OCI-LY3 (cell line): Measurements from ENCODE around the gene DCAF8L1.

Source experiments
- H2AFZ ChIP-seq: fragments of 200-600, 300-600 bp; shearing (Covaris generic); 2 replicates; pipeline ENCODE4 v1.6.0; 2014; ENCODE audit warnings: antibody characterized with exemption, low read depth, low read length
- H3K27ac ChIP-seq: fragments of 200-600, 300-600 bp; sonication (generic); 2 replicates; pipeline ENCODE4 v1.5.1; 2014; ENCODE audit warnings: mild to moderate bottlenecking, low read length, moderate library complexity, mixed read lengths
- H3K27me3 ChIP-seq: fragments of 200-600, 300-600 bp; sonication (generic); 2 replicates; pipeline ENCODE4 v1.6.1; 2014; ENCODE audit warnings: low read depth, low read length, mixed read lengths
- H3K36me3 ChIP-seq: fragments of 200-600, 300-600 bp; sonication (generic); replicated peaks from 2 replicates; pipeline ENCODE3; 2014; ENCODE audit warnings: low read depth, low read length, mixed read lengths
- H3K4me1 ChIP-seq: fragments of 300-600, 200-600 bp; sonication (generic); 2 replicates; pipeline ENCODE4 v1.6.1; 2014; ENCODE audit warnings: low read length, mixed read lengths
- H3K4me2 ChIP-seq: fragments of 200-600, 300-600 bp; sonication (generic); 2 replicates; pipeline ENCODE4 v1.6.1; 2014; ENCODE audit warnings: low read length, mixed read lengths
- H3K4me3 ChIP-seq: fragments of 300-600, 200-600 bp; sonication (generic); 2 replicates; pipeline ENCODE4 v1.5.1; 2014; ENCODE audit warnings: antibody characterized with exemption, mild to moderate bottlenecking, low read length, moderate library complexity
- H3K79me2 ChIP-seq: fragments of 300-600, 200-600 bp; shearing (Covaris generic); 2 replicates; pipeline ENCODE4 v1.6.1; 2014; ENCODE audit warnings: mild to moderate bottlenecking, low read length, mixed read lengths
- H3K9ac ChIP-seq: fragments of 300-600, 200-600 bp; shearing (Covaris generic); 2 replicates; pipeline ENCODE4 v1.6.0; 2014; ENCODE audit warnings: mild to moderate bottlenecking, low read length, moderate library complexity
- H3K9me3 ChIP-seq: fragments of 200-600, 300-600 bp; shearing (Covaris generic); 2 replicates; pipeline ENCODE4 v1.6.1; 2014; ENCODE audit warnings: low read length, mixed read lengths; ENCODE audit not compliant: insufficient read depth
- H4K20me1 ChIP-seq: fragments of 200-600, 300-600 bp; sonication (generic); 2 replicates; pipeline ENCODE4 v1.6.1; 2016; ENCODE audit warnings: low read length, mixed read lengths; ENCODE audit not compliant: insufficient read depth
- EZH2phosphoT487 ChIP-seq: fragments of 200-600 bp; shearing (Covaris generic); IDR thresholded peaks from 2 replicates; pipeline ENCODE4 v1.6.1; 2018; ENCODE audit warnings: antibody characterized with exemption, mixed run types, low read depth
- TF ChIP-seq, protein P1 (sequence below): fragments of 200-600, 300-600 bp; sonication (generic); IDR thresholded peaks from 2 replicates; pipeline ENCODE4 v1.5.1; 2014; ENCODE audit warnings: antibody characterized with exemption, low read length, low read depth

Gene DCAF8L1

DNA sequence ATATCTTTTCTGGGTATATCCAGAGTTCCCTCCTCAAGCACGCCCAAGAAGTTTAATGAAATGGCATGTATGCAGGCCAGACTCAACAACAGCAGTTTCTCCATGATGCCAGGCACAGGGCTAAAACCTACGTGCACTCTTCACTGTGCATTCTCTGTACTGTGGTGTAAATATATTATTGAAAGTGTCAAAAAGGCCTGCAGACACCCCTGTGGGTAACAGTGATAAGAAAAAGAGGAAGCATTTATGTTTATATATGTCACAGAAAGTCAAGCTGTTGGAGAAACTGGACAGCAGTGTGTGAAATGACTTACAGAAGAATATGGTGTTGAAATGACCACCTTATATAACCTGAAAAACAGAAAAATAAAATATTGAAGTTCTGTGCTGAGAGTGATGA is 29.6 kb upstream of the DCAF8L1 start:
- Histone ChIP-seq H3K27me3 (no peaks in the 10 kb centered on the region), H4K20me1 (no peaks in the 10 kb centered on the region), H3K36me3 (no peaks in the 10 kb centered on the region), H3K4me2 (no peak overlapping the region), H3K4me3 (no peak overlapping the region), H3K9me3 (no peaks in the 10 kb centered on the region), H3K4me1 (0 out of 2 replicates have a peak, but pooled peaks cover 3% of the 10 kb centered on the region), H3K9ac (no peak overlapping the region), H3K79me2 (no peaks in the 10 kb centered on the region), H2AFZ (no peak overlapping the region), H3K27ac (no peak overlapping the region)
- TF ChIP-seq, protein P1, sequence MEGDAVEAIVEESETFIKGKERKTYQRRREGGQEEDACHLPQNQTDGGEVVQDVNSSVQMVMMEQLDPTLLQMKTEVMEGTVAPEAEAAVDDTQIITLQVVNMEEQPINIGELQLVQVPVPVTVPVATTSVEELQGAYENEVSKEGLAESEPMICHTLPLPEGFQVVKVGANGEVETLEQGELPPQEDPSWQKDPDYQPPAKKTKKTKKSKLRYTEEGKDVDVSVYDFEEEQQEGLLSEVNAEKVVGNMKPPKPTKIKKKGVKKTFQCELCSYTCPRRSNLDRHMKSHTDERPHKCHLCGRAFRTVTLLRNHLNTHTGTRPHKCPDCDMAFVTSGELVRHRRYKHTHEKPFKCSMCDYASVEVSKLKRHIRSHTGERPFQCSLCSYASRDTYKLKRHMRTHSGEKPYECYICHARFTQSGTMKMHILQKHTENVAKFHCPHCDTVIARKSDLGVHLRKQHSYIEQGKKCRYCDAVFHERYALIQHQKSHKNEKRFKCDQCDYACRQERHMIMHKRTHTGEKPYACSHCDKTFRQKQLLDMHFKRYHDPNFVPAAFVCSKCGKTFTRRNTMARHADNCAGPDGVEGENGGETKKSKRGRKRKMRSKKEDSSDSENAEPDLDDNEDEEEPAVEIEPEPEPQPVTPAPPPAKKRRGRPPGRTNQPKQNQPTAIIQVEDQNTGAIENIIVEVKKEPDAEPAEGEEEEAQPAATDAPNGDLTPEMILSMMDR = no peak
- TF ChIP-seq EZH2phosphoT487 = no peak

DNA sequence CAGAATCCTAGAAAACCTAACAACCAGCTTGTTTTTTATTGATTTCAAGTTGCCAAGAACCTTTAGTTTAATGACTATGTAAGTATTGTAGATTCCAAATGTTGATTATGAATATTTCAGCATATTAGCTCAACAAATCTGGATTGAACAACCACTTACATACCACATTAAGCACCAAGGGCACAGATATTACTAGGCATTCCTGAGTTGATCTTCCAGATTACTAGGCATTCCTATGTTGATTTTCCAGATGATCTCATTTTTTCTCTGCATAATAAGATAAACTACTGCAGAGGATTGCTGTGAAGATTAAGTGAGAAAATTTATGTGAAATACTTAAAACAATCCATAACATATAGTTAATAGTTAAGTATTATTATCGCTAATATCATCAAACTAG is 17.4 kb upstream of the DCAF8L1 start:
- Histone ChIP-seq H3K4me3 (no peak overlapping the region), H3K9me3 (no peaks in the 10 kb centered on the region), H3K9ac (no peak overlapping the region), H3K27ac (no peak overlapping the region), H3K79me2 (no peaks in the 10 kb centered on the region), H3K4me2 (no peak overlapping the region), H3K27me3 (no peaks in the 10 kb centered on the region), H2AFZ (no peak overlapping the region), H3K36me3 (no peaks in the 10 kb centered on the region), H4K20me1 (no peaks in the 10 kb centered on the region), H3K4me1 (no peaks in the 10 kb centered on the region)
- TF ChIP-seq, protein P1 = no peak
- no peak for TF ChIP-seq EZH2phosphoT487

DNA sequence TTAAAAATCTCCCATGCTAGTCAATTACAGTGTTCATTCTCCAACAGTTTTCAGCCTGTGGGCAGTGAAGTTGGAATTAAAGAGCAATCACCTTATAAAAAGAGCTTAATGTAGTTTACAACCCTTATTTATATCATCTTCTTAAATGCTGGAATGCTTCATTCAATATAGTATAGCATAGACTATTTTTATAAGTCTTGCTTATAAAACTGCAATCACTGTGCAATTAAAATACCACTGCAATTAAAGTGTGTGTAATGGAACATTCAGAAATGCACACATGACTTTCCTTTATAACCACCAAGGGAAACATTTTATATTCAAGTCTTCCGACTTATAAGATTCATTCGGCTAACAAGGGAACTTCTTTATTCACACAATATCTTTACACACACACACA is 16.4 kb upstream of the DCAF8L1 start:
- H3K79me2 ChIP-seq = no peaks in the 10 kb centered on the region

DNA sequence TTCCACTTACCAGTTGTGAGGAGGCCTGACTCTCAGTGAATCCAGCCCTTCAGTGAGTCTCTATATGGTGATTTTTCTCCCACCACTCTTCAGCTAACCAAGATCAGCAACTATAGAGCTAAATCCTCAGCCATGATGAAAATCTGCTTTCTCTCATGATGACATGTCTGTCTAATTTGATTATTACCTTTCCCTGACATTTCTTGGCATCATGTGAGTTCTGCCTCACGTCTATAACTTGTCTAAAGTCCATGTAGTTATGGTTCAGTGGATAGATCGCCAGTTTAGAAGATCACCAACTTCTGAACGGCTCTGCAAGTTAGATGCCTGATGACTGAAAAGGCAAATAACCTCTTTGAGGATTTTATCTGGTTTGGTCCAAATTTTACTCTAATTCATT is 14.9 kb upstream of the DCAF8L1 start:
- Histone ChIP-seq H3K9ac (no peak overlapping the region), H3K27me3 (no peaks in the 10 kb centered on the region), H3K4me1 (no peaks in the 10 kb centered on the region), H4K20me1 (no peaks in the 10 kb centered on the region), H3K36me3 (no peaks in the 10 kb centered on the region), H3K4me2 (no peak overlapping the region), H3K27ac (no peak overlapping the region), H2AFZ (peak overlapping the region; percentile 9; the same call in 1 of the 2 replicates), H3K9me3 (no peaks in the 10 kb centered on the region), H3K79me2 (no peaks in the 10 kb centered on the region), H3K4me3 (no peak overlapping the region)
- TF ChIP-seq, protein P1 = no peak
- no peak for TF ChIP-seq EZH2phosphoT487

More for the DNA sequence above, 16.4 kb upstream of the DCAF8L1 start:
- no peak overlapping the region for H3K27ac ChIP-seq
- H3K4me3 ChIP-seq = no peak overlapping the region
- no peaks in the 10 kb centered on the region for H3K4me1 ChIP-seq
- no peak overlapping the region for H2AFZ ChIP-seq
- H3K36me3 ChIP-seq = no peaks in the 10 kb centered on the region
- no peaks in the 10 kb centered on the region for H3K9me3 ChIP-seq
- H3K27me3 ChIP-seq = no peaks in the 10 kb centered on the region
- H3K4me2 ChIP-seq = no peak overlapping the region
- no peaks in the 10 kb centered on the region for H4K20me1 ChIP-seq
- no peak overlapping the region for H3K9ac ChIP-seq
- no peak for TF ChIP-seq EZH2phosphoT487
- TF ChIP-seq, protein P1 = no peak
